HepG2 (cell line): Measurements from ENCODE around the gene PYGL. TPM values are rescaled to one million over a fixed set of nuclear protein-coding genes. Genes with fewer than 3 reads are reported as not detected.

Source experiments
- DNMT1 ChIP-seq: sonication (generic); formaldehyde crosslinking; IDR thresholded peaks from 2 replicates; pipeline ENCODE4 v1.5.1; 2020; ENCODE audit warnings: mild to moderate bottlenecking, missing genetic modification reagents
- HDAC2 ChIP-seq: sonication (generic); formaldehyde crosslinking; IDR thresholded peaks from 2 replicates; pipeline ENCODE4 v1.4.0; 2020; ENCODE audit warnings: missing genetic modification reagents
- KDM5A ChIP-seq: fragments of 200-600 bp; sonication (generic); IDR thresholded peaks from 2 replicates; pipeline ENCODE4 v1.7.0; 2018; ENCODE audit warnings: antibody characterized with exemption, mild to moderate bottlenecking, low read length, borderline replicate concordance
- MAF1 ChIP-seq: sonication (generic); formaldehyde crosslinking; IDR thresholded peaks from 2 replicates; pipeline ENCODE4 v1.5.0; 2020; ENCODE audit warnings: missing genetic modification reagents, borderline replicate concordance
- MXD1 ChIP-seq: sonication (generic); formaldehyde crosslinking; IDR thresholded peaks from 2 replicates; pipeline ENCODE4 v1.4.0; 2020; ENCODE audit warnings: mild to moderate bottlenecking, missing genetic modification reagents
- NFKBIZ ChIP-seq: IDR thresholded peaks from 2 replicates; pipeline ENCODE4 v1.6.1; 2018; ENCODE audit warnings: missing genetic modification reagents, missing compliant biosample characterization
- PBX3 ChIP-seq: sonication (generic); formaldehyde crosslinking; IDR thresholded peaks from 2 replicates; pipeline ENCODE4 v1.8.1; 2023; ENCODE audit warnings: missing genetic modification reagents, inconsistent platforms, borderline replicate concordance
- RBAK ChIP-seq: sonication (generic); formaldehyde crosslinking; IDR thresholded peaks from 2 replicates; pipeline ENCODE4 v1.5.1; 2020; ENCODE audit warnings: mild to moderate bottlenecking, missing genetic modification reagents
- SETDB1 ChIP-seq: sonication (generic); formaldehyde crosslinking; IDR thresholded peaks from 2 replicates; pipeline ENCODE4 v1.5.1; 2020; ENCODE audit warnings: missing genetic modification reagents, mild to moderate bottlenecking, borderline replicate concordance
- SNAPC2 ChIP-seq: sonication (generic); formaldehyde crosslinking; IDR thresholded peaks from 2 replicates; pipeline ENCODE4 v1.8.1; 2022; ENCODE audit warnings: mild to moderate bottlenecking, missing genetic modification reagents
- THYN1 ChIP-seq: sonication (generic); formaldehyde crosslinking; IDR thresholded peaks from 2 replicates; pipeline ENCODE4 v1.8.1; 2023; ENCODE audit warnings: low read depth, mild to moderate bottlenecking, moderate library complexity, missing genetic modification reagents, borderline replicate concordance
- ZBTB3 ChIP-seq: sonication (generic); formaldehyde crosslinking; IDR thresholded peaks from 2 replicates; pipeline ENCODE4 v1.4.0; 2020; ENCODE audit warnings: low read depth, mild to moderate bottlenecking, moderate library complexity, missing genetic modification reagents, borderline replicate concordance
- ZNF234 ChIP-seq: sonication (generic); formaldehyde crosslinking; conservative IDR thresholded peaks from 2 replicates; pipeline ENCODE4 v1.5.1; 2020; ENCODE audit warnings: mild to moderate bottlenecking, missing genetic modification reagents
- ZNF280D ChIP-seq: sonication (generic); formaldehyde crosslinking; IDR thresholded peaks from 2 replicates; pipeline ENCODE4 v1.5.1; 2020; ENCODE audit warnings: mild to moderate bottlenecking, missing genetic modification reagents
- ZNF329 ChIP-seq: sonication (generic); formaldehyde crosslinking; IDR thresholded peaks from 2 replicates; pipeline ENCODE4 v1.9.0; 2021; ENCODE audit warnings: low read depth, mild to moderate bottlenecking, missing genetic modification reagents
- ZNF335 ChIP-seq: sonication (generic); formaldehyde crosslinking; IDR thresholded peaks from 2 replicates; pipeline ENCODE4 v1.4.0; 2020; ENCODE audit warnings: missing genetic modification reagents
- ZNF446 ChIP-seq: sonication (generic); formaldehyde crosslinking; IDR thresholded peaks from 2 replicates; pipeline ENCODE4 v1.5.0; 2020; ENCODE audit warnings: mild to moderate bottlenecking, missing genetic modification reagents
- ZNF503 ChIP-seq: sonication (generic); formaldehyde crosslinking; IDR thresholded peaks from 2 replicates; pipeline ENCODE4 v1.4.0; 2020; ENCODE audit warnings: missing genetic modification reagents
- ZNF563 ChIP-seq: sonication (generic); formaldehyde crosslinking; IDR thresholded peaks from 2 replicates; pipeline ENCODE4 v1.8.0; 2022; ENCODE audit warnings: mild to moderate bottlenecking, moderate library complexity, missing genetic modification reagents
- ZNF709 ChIP-seq: sonication (generic); formaldehyde crosslinking; IDR thresholded peaks from 2 replicates; pipeline ENCODE4 v1.5.0; 2020; ENCODE audit warnings: mild to moderate bottlenecking, missing genetic modification reagents
- polyA plus RNA-seq, 8 experiments: library from polyadenylated mRNA; depleted of rRNA in 3 of 8; stranded (reverse) in 7 of 8; unstranded in 1 of 8; fragments of >200 nt; fragmentation: Illumina TruSeq in 4 of 8; extraction: Trizol in 4 of 8; gene quantifications; 2 replicates each; pipeline versions ENCODE4 v1.2.1 to v1.2.3, GENCODE V29; 2011 to 2016; ENCODE audit warnings: low read depth in 4 of 8, missing spikeins in 1 of 8, mixed read lengths in 1 of 8; ENCODE audit not compliant: insufficient read depth in 1 of 8
- total RNA-seq, 5 experiments: library from RNA; depleted of rRNA; stranded (reverse); fragments of >200 nt; fragmentation: Illumina TruSeq; extraction: Trizol; gene quantifications; 2 replicates each; pipeline ENCODE4 v1.2.3, GENCODE V29; 2016; ENCODE audit warnings: low read depth in 1 of 5

Gene PYGL
- total and polyA plus RNA-seq, 2 of the 13 experiments (the other 11 are each of a cell fraction or from before 2014, with no cell fraction given) = 98.4 to 110 TPM

GRCh38 chr14:50935126-50936015 lies 8.9 kb downstream of the PYGL start (continued):
- TF ChIP-seq ZNF280D (CRISPR knock-in tag) = peak; percentile 42; the same call in 1 of the 2 replicates
- TF ChIP-seq THYN1 (CRISPR knock-in tag) = no peak
- no peak for TF ChIP-seq DNMT1 (CRISPR knock-in tag)
- no peak for TF ChIP-seq ZNF335 (CRISPR knock-in tag)
- TF ChIP-seq ZNF329 (CRISPR knock-in tag) = no peak
- TF ChIP-seq ZBTB3 = no peak
- no peak for TF ChIP-seq ZNF446 (CRISPR knock-in tag)
- no peak for TF ChIP-seq NFKBIZ (CRISPR knock-in tag)
- peak; percentile 78 for TF ChIP-seq HDAC2 (CRISPR knock-in tag)
- TF ChIP-seq RBAK = no peak
- no peak for TF ChIP-seq MAF1 (CRISPR knock-in tag)
- TF ChIP-seq ZNF563 (CRISPR knock-in tag) = no peak
- TF ChIP-seq ZNF709 = no peak
- no peak for TF ChIP-seq ZNF234
- no peak for TF ChIP-seq SNAPC2 (CRISPR knock-in tag)
- TF ChIP-seq ZNF503 = peak; percentile 77
- TF ChIP-seq MXD1 (CRISPR knock-in tag) = no peak
- TF ChIP-seq PBX3 = no peak
- no peak for TF ChIP-seq KDM5A
- no peak for TF ChIP-seq SETDB1 (CRISPR knock-in tag)
